HG02642 (cell line): Measurements from ENCODE around the gene RILPL2.
"Not testable (repeated sequence)": the region's sequence is repeated elsewhere in the genome, so short reads cannot be mapped to it uniquely, and the experiment has no call there.

Experiments used
- ATAC-seq: cut with Tn5 transposase; IDR thresholded peaks from one replicate; pipeline ENCODE4 v1.9.1; 2021; ENCODE audit warnings: mild to moderate bottlenecking; ENCODE audit not compliant: unreplicated experiment, poor library complexity

Gene RILPL2

GRCh38 chr12:123436017-123436964 lies at the start of gene RILPL2:
Gene RILPL2, minus strand, starts transcription at chr12:123436684. Its CDS starts 264 bp downstream, at chr12:123436420.
- ATAC-seq, result peak; percentile 82

- ATAC-seq, result no peak
Measured at GRCh38 chr12:123485756-123486155, 49.3 kb upstream of the RILPL2 start.

- no peak for ATAC-seq
Measured at GRCh38 chr12:123483602-123484248, 47.2 kb upstream of the RILPL2 start.

- no peak for ATAC-seq
Measured at GRCh38 chr12:123482876-123483275, 46.4 kb upstream of the RILPL2 start.

- not testable (repeated sequence) for ATAC-seq
Measured at GRCh38 chr12:123481251-123481650, 44.8 kb upstream of the RILPL2 start.

- no peak for ATAC-seq
Measured at GRCh38 chr12:123479442-123480180, 43.1 kb upstream of the RILPL2 start.

- no peak for ATAC-seq
Measured at GRCh38 chr12:123478762-123479161, 42.3 kb upstream of the RILPL2 start.

GRCh38 chr12:123478069-123478468 lies 41.6 kb upstream of the RILPL2 start:
- ATAC-seq, result no peak

GRCh38 chr12:123475246-123475703 lies 38.8 kb upstream of the RILPL2 start:
- ATAC-seq, result no peak

- ATAC-seq, result no peak
Measured at GRCh38 chr12:123474485-123475245, 38.2 kb upstream of the RILPL2 start.

- ATAC-seq, result no peak
Measured at GRCh38 chr12:123472438-123472849, 36.0 kb upstream of the RILPL2 start.

- no peak for ATAC-seq
Measured at GRCh38 chr12:123471374-123472068, 35.0 kb upstream of the RILPL2 start.

GRCh38 chr12:123469978-123470377 lies 33.5 kb upstream of the RILPL2 start:
- ATAC-seq, result no peak

GRCh38 chr12:123468786-123469185 lies 32.3 kb upstream of the RILPL2 start:
- ATAC-seq, result peak; percentile 64

GRCh38 chr12:123465084-123465483 lies 28.6 kb upstream of the RILPL2 start:
- no peak for ATAC-seq

GRCh38 chr12:123463174-123463573 lies 26.7 kb upstream of the RILPL2 start:
- not testable (repeated sequence) for ATAC-seq

- peak; percentile 65 for ATAC-seq
Measured at GRCh38 chr12:123457980-123458779, 21.7 kb upstream of the RILPL2 start, which contains the start of gene SNRNP35. Gene SNRNP35, plus strand, starts transcription at chr12:123458139. Its CDS starts 7,402 bp downstream, at chr12:123465541.

- ATAC-seq, result no peak
Measured at GRCh38 chr12:123453165-123453564, 16.7 kb upstream of the RILPL2 start.

- ATAC-seq, result not testable (repeated sequence)
Measured at GRCh38 chr12:123452276-123452550, 15.7 kb upstream of the RILPL2 start.
